Endodermal cell (in vitro differentiated cells): ENCODE data around the gene CAMTA1. TPM values are rescaled to one million over a fixed set of nuclear protein-coding genes. Genes with fewer than 3 reads are reported as not detected.

Source experiments
- DNase-seq: peaks from one replicate; pipeline ENCODE4 v3.0.0-alpha.2; 2017
- H3K27ac ChIP-seq: 2 replicates; pipeline ENCODE4 v1.5.1; 2013; ENCODE audit warnings: mild to moderate bottlenecking, low read depth, low read length, moderate library complexity
- H3K27me3 ChIP-seq: 2 replicates; pipeline ENCODE4 v1.6.1; 2013; ENCODE audit warnings: mild to moderate bottlenecking, low read length, moderate library complexity; ENCODE audit not compliant: insufficient read depth, control insufficient read depth, poor library complexity, severe bottlenecking
- H3K36me3 ChIP-seq: 2 replicates; pipeline ENCODE4 v1.7.0; 2013; ENCODE audit warnings: mild to moderate bottlenecking, low read length, moderate library complexity; ENCODE audit not compliant: control insufficient read depth, insufficient read depth
- H3K4me1 ChIP-seq: one replicate; pipeline ENCODE4 v1.7.0; 2013; ENCODE audit warnings: low read length; ENCODE audit not compliant: control insufficient read depth, insufficient read depth
- H3K4me3 ChIP-seq: 2 replicates; pipeline ENCODE4 v1.5.1; 2013; ENCODE audit warnings: mild to moderate bottlenecking, low read length, moderate library complexity
- H3K9ac ChIP-seq: 2 replicates; pipeline ENCODE4 v1.6.1; 2013; ENCODE audit warnings: mild to moderate bottlenecking, low read length, moderate library complexity; ENCODE audit not compliant: poor library complexity, severe bottlenecking; ENCODE audit errors: extremely low read depth
- H3K9me3 ChIP-seq: 2 replicates; pipeline ENCODE4 v1.6.1; 2013; ENCODE audit warnings: mild to moderate bottlenecking, low read length, moderate library complexity; ENCODE audit not compliant: control insufficient read depth
- H3K27ac Mint-ChIP-seq: 2 replicates; pipeline ENCODE4 v1.8.0; 2020; ENCODE audit warnings: mixed read lengths
- H3K27me3 Mint-ChIP-seq: 2 replicates; pipeline ENCODE4 v1.8.0; 2021; ENCODE audit warnings: mild to moderate bottlenecking, mixed read lengths; ENCODE audit not compliant: insufficient read depth
- H3K36me3 Mint-ChIP-seq: 2 replicates; pipeline ENCODE4 v1.8.0; 2020; ENCODE audit warnings: low read depth, mixed read lengths
- H3K4me1 Mint-ChIP-seq: 2 replicates; pipeline ENCODE4 v1.8.0; 2020; ENCODE audit warnings: mixed read lengths
- H3K4me3 Mint-ChIP-seq: 2 replicates; pipeline ENCODE4 v1.8.0; 2020; ENCODE audit warnings: mild to moderate bottlenecking, moderate library complexity, mixed read lengths
- H3K9me3 Mint-ChIP-seq: 2 replicates; pipeline ENCODE4 v1.8.0; 2020; ENCODE audit warnings: mild to moderate bottlenecking, mixed read lengths
- WGBS, 2 experiments: methylation state at CpG; one replicate each; pipeline versions ENCODE4 v1.1.5 to v1.1.7; 2013; ENCODE audit warnings: missing lambda C conversion rate in 2 of 2, mixed read lengths in 1 of 2; ENCODE audit not compliant: insufficient coverage in 1 of 2, insufficient read length in 1 of 2; 5-methylcytosine and 5-hydroxymethylcytosine counted together
- total RNA-seq, 2 donors: library from RNA; stranded (reverse); fragmentation: NEBNext Ultra II Directional in 1 of 2; extraction: Animal tissue kit (Norgen Biotek cat#: 25700) in 1 of 2; gene quantifications; 2 replicates in 1 of 2; 3 replicates in 1 of 2; pipeline ENCODE4 v1.2.1, GENCODE V29; 2021
- TF ChIP-seq, protein P1 (sequence below): fragments of 200-600 bp; sonication (generic); conservative IDR thresholded peaks from 2 replicates; pipeline ENCODE4 v1.5.0; 2021; ENCODE audit warnings: antibody characterized with exemption, mild to moderate bottlenecking

CAMTA1 gene
- total RNA-seq, 2 donors from 2014 or later, result 123 to 137 TPM

DNA sequence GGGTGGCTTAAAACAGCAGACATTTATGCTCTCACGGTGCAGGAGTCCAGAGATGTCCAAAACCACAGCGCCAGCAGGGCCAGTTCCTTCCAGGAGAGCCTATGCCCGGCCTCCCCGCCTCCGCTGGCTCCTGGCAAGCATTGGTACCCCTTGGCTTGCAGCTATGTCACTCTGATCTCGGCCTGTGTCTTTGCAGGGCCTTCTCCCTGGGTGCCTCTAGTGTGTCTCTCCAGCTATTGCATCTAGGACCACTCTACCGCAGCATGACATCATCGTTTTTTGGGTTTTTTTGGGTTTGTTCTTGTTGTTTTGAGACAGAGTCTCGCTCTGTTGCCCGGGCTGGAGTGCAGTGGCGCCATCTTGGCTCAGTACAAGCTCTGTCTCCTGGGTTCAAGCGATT is 788.2 kb downstream of the CAMTA1 start:
- Mint-ChIP-seq H3K27ac (no peak overlapping the region), H3K9me3 (peaks cover 2% of the 10 kb centered on the region), H3K36me3 (no peaks in the 10 kb centered on the region), H3K4me1 (peaks cover 5% of the 10 kb centered on the region), H3K4me3 (no peak overlapping the region), H3K27me3 (no peaks in the 10 kb centered on the region)
- H3K4me1 ChIP-seq, result peaks cover 5% of the 10 kb centered on the region
- H3K9ac ChIP-seq, result no peak overlapping the region
- DNase-seq, result no peak
- TF ChIP-seq, protein P1, sequence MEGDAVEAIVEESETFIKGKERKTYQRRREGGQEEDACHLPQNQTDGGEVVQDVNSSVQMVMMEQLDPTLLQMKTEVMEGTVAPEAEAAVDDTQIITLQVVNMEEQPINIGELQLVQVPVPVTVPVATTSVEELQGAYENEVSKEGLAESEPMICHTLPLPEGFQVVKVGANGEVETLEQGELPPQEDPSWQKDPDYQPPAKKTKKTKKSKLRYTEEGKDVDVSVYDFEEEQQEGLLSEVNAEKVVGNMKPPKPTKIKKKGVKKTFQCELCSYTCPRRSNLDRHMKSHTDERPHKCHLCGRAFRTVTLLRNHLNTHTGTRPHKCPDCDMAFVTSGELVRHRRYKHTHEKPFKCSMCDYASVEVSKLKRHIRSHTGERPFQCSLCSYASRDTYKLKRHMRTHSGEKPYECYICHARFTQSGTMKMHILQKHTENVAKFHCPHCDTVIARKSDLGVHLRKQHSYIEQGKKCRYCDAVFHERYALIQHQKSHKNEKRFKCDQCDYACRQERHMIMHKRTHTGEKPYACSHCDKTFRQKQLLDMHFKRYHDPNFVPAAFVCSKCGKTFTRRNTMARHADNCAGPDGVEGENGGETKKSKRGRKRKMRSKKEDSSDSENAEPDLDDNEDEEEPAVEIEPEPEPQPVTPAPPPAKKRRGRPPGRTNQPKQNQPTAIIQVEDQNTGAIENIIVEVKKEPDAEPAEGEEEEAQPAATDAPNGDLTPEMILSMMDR, result no peak
- no peak overlapping the region for H3K4me3 ChIP-seq
- no peaks in the 10 kb centered on the region for H3K27me3 ChIP-seq
- no peak overlapping the region for H3K27ac ChIP-seq
- H3K9me3 ChIP-seq, result no peaks in the 10 kb centered on the region
- WGBS, 2 experiments, result 92 to 96% methylated on average over 6 to 12 of the region's 12 CpGs
- no peaks in the 10 kb centered on the region for H3K36me3 ChIP-seq

DNA sequence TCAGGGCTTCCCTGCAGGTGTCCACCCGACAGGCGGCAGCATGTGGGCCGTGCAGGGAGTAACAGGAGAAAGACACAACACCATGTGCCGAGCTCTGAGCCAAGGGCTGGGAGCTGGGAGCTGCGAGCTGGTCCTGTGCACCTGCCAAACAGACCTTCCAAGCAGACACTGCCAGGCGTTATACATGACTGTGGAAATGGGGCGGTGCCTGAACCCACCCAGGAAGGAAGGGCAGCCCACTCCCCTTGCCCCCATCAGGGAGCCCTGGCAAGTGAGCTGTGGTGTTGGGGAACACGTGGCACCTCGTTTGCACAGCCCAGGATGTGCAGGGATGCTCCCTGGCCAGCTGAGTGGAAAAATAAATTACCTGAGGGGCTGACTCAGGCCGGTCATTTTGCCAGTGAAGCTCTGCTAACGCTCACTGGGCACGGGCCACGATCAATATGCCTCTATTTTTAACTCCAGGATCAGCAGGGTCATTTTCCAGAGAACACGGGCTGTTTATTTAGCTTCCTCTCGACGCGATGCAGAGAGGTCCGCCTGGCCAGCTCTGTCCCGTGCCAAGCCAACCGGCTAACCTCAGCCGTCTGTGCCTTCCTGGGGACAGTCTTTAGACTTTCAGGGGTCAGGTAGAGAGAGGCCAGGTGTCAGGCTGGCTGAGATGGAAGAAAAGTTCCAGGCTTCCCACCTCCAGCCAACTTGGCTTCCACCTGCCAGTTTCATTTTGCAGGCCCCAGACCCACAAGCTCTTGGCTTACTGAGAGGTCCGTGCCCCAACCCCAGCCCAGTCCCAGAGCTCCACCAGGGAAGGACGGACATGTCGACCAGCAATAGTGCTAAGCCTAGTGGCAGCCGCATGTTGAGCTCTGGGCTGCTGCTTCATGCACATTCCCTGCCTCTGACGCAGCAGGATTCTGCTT is 789.1 kb downstream of the CAMTA1 start:
- 91 to 92% methylated on average over 16 to 26 of the region's 26 CpGs for WGBS, 2 experiments
- Mint-ChIP-seq H3K27ac (no peak overlapping the region), H3K4me1 (peaks cover 5% of the 10 kb centered on the region), H3K27me3 (no peaks in the 10 kb centered on the region), H3K4me3 (no peak overlapping the region), H3K36me3 (no peaks in the 10 kb centered on the region), H3K9me3 (peaks cover 2% of the 10 kb centered on the region)
- no peak overlapping the region for H3K4me3 ChIP-seq
- TF ChIP-seq, protein P1, result no peak
- no peak for DNase-seq
- no peaks in the 10 kb centered on the region for H3K9me3 ChIP-seq
- H3K4me1 ChIP-seq, result peaks cover 5% of the 10 kb centered on the region
- no peak overlapping the region for H3K27ac ChIP-seq
- H3K9ac ChIP-seq, result no peak overlapping the region
- no peaks in the 10 kb centered on the region for H3K36me3 ChIP-seq
- no peaks in the 10 kb centered on the region for H3K27me3 ChIP-seq

DNA sequence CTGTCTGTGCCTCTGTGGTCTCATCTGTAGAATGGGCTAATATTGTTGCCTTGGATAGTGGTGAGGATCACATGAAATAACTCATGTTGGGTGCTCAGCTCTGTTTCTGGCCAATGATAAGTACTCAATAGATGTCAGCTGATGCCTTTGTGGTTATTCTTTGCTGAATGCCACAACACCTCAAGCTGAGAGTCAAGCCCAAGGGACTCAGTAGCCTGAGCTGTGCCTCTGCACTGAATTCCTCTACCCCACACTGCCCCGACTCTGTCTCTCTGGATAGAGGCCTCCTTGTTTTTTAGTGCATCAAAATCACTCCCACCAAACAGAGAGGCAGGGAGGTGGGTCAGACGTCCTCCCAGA is 789.8 kb downstream of the CAMTA1 start:
- H3K4me3 Mint-ChIP-seq, result no peak overlapping the region
- 79 to 100% methylated on average over 1 to 2 of the region's 2 CpGs for WGBS, 2 experiments
- H3K27me3 Mint-ChIP-seq, result no peaks in the 10 kb centered on the region
- H3K27me3 ChIP-seq, result no peaks in the 10 kb centered on the region
- H3K4me3 ChIP-seq, result no peak overlapping the region
- TF ChIP-seq, protein P1, result no peak
- no peaks in the 10 kb centered on the region for H3K9me3 ChIP-seq
- DNase-seq, result no peak
- no peak overlapping the region for H3K27ac Mint-ChIP-seq
- no peak overlapping the region for H3K27ac ChIP-seq
- H3K36me3 ChIP-seq, result no peaks in the 10 kb centered on the region
- H3K36me3 Mint-ChIP-seq, result no peaks in the 10 kb centered on the region
- H3K9me3 Mint-ChIP-seq, result peaks cover 2% of the 10 kb centered on the region
- no peak overlapping the region for H3K9ac ChIP-seq
- peaks cover 5% of the 10 kb centered on the region for H3K4me1 ChIP-seq
- H3K4me1 Mint-ChIP-seq, result peaks cover 5% of the 10 kb centered on the region
